ENCODE measurements around the gene ATXN7. TPM values are rescaled to one million over a fixed set of nuclear protein-coding genes. Genes with fewer than 3 reads are reported as not detected.

ATXN7 gene
- total and polyA plus RNA-seq, 2 of the 13 experiments (the other 11 are each of a cell fraction or from before 2014, with no cell fraction given) = 13.8 to 20.0 TPM

GRCh38 chr3:63911873-63912767 is 48.5 kb downstream of the ATXN7 start, which contains the start of gene SCAANT1 (continued):
- TF ChIP-seq, protein P1, sequence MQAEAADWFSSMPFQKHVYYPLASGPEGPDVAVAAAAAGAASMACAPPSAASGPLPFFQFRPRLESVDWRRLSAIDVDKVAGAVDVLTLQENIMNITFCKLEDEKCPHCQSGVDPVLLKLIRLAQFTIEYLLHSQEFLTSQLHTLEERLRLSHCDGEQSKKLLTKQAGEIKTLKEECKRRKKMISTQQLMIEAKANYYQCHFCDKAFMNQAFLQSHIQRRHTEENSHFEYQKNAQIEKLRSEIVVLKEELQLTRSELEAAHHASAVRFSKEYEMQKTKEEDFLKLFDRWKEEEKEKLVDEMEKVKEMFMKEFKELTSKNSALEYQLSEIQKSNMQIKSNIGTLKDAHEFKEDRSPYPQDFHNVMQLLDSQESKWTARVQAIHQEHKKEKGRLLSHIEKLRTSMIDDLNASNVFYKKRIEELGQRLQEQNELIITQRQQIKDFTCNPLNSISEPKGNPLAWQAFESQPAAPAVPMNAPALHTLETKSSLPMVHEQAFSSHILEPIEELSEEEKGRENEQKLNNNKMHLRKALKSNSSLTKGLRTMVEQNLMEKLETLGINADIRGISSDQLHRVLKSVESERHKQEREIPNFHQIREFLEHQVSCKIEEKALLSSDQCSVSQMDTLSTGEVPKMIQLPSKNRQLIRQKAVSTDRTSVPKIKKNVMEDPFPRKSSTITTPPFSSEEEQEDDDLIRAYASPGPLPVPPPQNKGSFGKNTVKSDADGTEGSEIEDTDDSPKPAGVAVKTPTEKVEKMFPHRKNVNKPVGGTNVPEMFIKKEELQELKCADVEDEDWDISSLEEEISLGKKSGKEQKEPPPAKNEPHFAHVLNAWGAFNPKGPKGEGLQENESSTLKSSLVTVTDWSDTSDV (CRISPR knock-in tag; IDR thresholded peaks at IDR 0.05) = no peak
- TF ChIP-seq FOXK2 (IDR thresholded peaks at IDR 0.05) = no peak
- TF ChIP-seq, protein P2, sequence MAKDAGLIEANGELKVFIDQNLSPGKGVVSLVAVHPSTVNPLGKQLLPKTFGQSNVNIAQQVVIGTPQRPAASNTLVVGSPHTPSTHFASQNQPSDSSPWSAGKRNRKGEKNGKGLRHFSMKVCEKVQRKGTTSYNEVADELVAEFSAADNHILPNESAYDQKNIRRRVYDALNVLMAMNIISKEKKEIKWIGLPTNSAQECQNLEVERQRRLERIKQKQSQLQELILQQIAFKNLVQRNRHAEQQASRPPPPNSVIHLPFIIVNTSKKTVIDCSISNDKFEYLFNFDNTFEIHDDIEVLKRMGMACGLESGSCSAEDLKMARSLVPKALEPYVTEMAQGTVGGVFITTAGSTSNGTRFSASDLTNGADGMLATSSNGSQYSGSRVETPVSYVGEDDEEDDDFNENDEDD (CRISPR knock-in tag; IDR thresholded peaks at IDR 0.05; ENCODE audit: borderline replicate concordance) = no peak; the same call in 1 of the 2 replicates
- TF ChIP-seq ZNF619 (CRISPR knock-in tag; IDR thresholded peaks at IDR 0.05) = no peak
- TF ChIP-seq IRF1 (CRISPR knock-in tag; IDR thresholded peaks at IDR 0.05; ENCODE audit: low read depth) = peak; percentile 98
- no peak for TF ChIP-seq ZNF558 (CRISPR knock-in tag; IDR thresholded peaks at IDR 0.05; ENCODE audit: borderline replicate concordance)
- TF ChIP-seq POLR2G (IDR thresholded peaks at IDR 0.05; ENCODE audit: low read depth, low read length) = peak; percentile 70
- TF ChIP-seq IRF2 (CRISPR knock-in tag; IDR thresholded peaks at IDR 0.05) = peak; percentile 97
- TF ChIP-seq ZNF660 (CRISPR knock-in tag; IDR thresholded peaks at IDR 0.05; ENCODE audit: borderline replicate concordance, low read depth) = 0 out of 2 replicates have a peak, but pooled peaks have one; percentile 48
- peak; percentile 93; the same call in 1 of the 2 replicates for TF ChIP-seq ZNF816 (CRISPR knock-in tag; IDR thresholded peaks at IDR 0.05; ENCODE audit: borderline replicate concordance)
- no peak for TF ChIP-seq RAD51 (IDR thresholded peaks at IDR 0.05; ENCODE audit: borderline replicate concordance)
- no peak; the same call in 1 of the 2 replicates for TF ChIP-seq NRL (CRISPR knock-in tag; IDR thresholded peaks at IDR 0.05; ENCODE audit: borderline replicate concordance)
- no peak for TF ChIP-seq ZNF180 (CRISPR knock-in tag; IDR thresholded peaks at IDR 0.05; ENCODE audit: borderline replicate concordance, low read depth)
- TF ChIP-seq ZNF282 (IDR thresholded peaks at IDR 0.05; ENCODE audit: partially characterized antibody) = no peak
- no peak for TF ChIP-seq HES4 (CRISPR knock-in tag; IDR thresholded peaks at IDR 0.05; ENCODE audit: borderline replicate concordance)
- no peak for TF ChIP-seq NFE2L2 (IDR thresholded peaks at IDR 0.05; ENCODE audit: low read length)
- TF ChIP-seq ZNF703 (CRISPR knock-in tag; IDR thresholded peaks at IDR 0.05; ENCODE audit: borderline replicate concordance) = no peak
- TF ChIP-seq SIX4 (CRISPR knock-in tag; IDR thresholded peaks at IDR 0.05) = no peak
- no peak for TF ChIP-seq ZNF674 (CRISPR knock-in tag; IDR thresholded peaks at IDR 0.05; ENCODE audit: low read depth)
- peak; percentile 26; the same call in 1 of the 2 replicates for TF ChIP-seq ETV5 (CRISPR knock-in tag; IDR thresholded peaks at IDR 0.05; ENCODE audit: borderline replicate concordance)
- TF ChIP-seq ATF7 (IDR thresholded peaks at IDR 0.05) = peak; percentile 41; the same call in 1 of the 2 replicates
- TF ChIP-seq ATF7 (CRISPR knock-in tag; IDR thresholded peaks at IDR 0.05) = no peak; the same call in 1 of the 2 replicates
- TF ChIP-seq, protein P3, sequence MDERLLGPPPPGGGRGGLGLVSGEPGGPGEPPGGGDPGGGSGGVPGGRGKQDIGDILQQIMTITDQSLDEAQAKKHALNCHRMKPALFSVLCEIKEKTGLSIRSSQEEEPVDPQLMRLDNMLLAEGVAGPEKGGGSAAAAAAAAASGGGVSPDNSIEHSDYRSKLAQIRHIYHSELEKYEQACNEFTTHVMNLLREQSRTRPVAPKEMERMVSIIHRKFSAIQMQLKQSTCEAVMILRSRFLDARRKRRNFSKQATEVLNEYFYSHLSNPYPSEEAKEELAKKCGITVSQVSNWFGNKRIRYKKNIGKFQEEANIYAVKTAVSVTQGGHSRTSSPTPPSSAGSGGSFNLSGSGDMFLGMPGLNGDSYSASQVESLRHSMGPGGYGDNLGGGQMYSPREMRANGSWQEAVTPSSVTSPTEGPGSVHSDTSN (CRISPR knock-in tag; IDR thresholded peaks at IDR 0.05) = no peak
- TF ChIP-seq PHF8 (CRISPR knock-in tag; IDR thresholded peaks at IDR 0.05) = peak; percentile 75
- TF ChIP-seq ZNF354B (CRISPR knock-in tag; IDR thresholded peaks at IDR 0.05) = no peak

All from HepG2 (cell line).